GM18505 (cell line): ENCODE results near the gene BCAR1.
A peak's percentile ranks its signal among the peaks of the same experiment; 100 is the strongest.
"Not testable (repeated sequence)": the region's sequence is repeated elsewhere in the genome, so short reads cannot be mapped to it uniquely, and the experiment has no call there.

ENCODE experiments used
- ATAC-seq: cut with Tn5 transposase; IDR thresholded peaks from one replicate; pipeline ENCODE4 v1.9.1; 2021; ENCODE audit not compliant: unreplicated experiment
- POLR2A ChIP-seq: IDR thresholded peaks from 4 replicates; pipeline ENCODE4 v1.6.1; 2011; ENCODE audit warnings: borderline replicate concordance; ENCODE audit not compliant: insufficient read depth, insufficient read length; ENCODE audit errors: extremely low read depth

BCAR1 gene

DNA sequence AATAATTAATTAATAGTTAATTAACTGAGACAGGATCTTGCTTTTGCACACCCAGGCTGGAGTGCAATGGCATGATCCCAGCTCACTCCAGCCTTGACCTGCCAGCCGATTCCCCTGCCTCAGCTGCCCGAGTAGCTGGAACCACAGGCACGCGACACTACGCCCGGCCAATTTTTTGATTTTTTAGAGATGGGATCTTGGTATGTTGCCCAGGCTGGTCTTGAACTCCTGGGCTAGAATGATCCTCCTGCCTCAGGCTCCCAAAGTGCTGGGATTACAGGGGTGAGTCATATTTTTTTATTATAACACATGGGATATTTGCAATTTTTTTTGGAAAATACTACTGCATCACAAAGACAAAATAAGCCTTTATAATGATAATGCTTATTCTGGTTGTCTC lies 30.4 kb upstream of the BCAR1 start:
- ATAC-seq = no peak
- no peak for TF ChIP-seq POLR2A

DNA sequence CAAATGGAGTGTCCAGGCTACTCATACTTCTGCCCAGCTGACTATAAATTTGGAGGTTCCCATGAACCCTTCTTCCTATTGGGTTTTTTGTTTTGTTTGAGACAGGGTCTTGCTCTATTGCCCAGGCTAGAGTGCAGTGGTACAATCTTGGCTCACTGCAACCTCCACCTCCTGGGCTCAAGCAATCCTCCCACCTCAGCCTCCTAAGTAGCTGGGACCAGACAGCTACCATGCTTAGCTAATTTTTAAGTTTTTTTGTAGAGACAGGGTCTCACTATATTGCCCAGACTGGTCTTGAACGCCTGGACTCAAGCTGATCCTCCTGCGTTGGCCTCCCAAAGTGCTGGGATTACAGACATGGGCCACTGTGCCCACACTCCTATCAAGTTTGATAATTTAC lies 29.6 kb upstream of the BCAR1 start:
- ATAC-seq = not testable (repeated sequence)

DNA sequence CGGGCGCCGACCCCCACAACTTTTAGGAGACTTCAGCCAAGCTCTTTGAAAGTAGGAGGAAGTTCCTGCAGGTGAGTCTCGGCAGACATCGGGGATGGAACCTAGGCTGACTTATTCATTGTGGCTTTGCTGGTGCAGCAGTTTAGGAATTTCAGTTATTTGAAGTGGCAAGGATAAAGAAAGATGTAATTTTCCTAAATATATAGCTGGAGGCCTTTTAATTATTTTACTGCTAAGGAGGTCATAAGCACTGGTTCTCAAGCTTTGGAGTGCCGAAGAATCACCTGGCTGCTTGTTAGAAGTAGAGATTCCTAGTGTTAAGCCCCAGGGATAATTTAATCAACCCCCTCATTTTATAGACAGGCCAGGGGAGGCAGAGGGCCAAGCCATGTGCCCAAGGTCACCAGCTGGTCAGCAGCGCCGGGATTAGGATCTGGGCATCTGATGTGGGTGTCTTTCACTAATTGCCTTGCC lies 28.9 kb upstream of the BCAR1 start:
- ATAC-seq = no peak
- TF ChIP-seq POLR2A = no peak

- no peak for ATAC-seq
- no peak for TF ChIP-seq POLR2A
Observed at GRCh38 chr16:75279305-75279704, 27.9 kb upstream of the BCAR1 start.

GRCh38 chr16:75273054-75273925 lies 21.9 kb upstream of the BCAR1 start:
- no peak for ATAC-seq
- no peak for TF ChIP-seq POLR2A

DNA sequence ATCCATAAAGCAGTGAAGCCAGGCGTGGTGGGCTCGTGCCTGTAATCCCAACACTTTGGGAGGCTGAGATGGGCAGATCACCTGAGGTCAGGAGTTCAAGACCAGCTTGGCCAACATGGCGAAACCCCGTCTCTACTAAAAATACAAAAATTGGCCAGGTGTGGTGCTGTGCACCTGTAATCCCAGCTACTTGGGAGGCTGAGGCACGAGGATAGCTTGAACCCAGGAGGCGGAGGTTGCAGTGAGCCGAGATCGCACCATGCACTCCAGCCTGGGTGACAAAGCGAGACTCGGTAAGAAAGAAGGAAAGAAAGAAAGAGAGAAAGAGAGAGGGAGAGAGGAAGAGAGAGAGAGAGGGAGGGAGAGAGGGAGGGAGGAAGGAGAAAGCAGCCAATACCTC lies 21.2 kb upstream of the BCAR1 start:
- not testable (repeated sequence) for ATAC-seq

GRCh38 chr16:75272097-75272551 lies 20.7 kb upstream of the BCAR1 start:
- no peak for TF ChIP-seq POLR2A
- no peak for ATAC-seq

GRCh38 chr16:75271441-75272096 lies 20.1 kb upstream of the BCAR1 start:
- TF ChIP-seq POLR2A = no peak
- ATAC-seq = no peak

DNA sequence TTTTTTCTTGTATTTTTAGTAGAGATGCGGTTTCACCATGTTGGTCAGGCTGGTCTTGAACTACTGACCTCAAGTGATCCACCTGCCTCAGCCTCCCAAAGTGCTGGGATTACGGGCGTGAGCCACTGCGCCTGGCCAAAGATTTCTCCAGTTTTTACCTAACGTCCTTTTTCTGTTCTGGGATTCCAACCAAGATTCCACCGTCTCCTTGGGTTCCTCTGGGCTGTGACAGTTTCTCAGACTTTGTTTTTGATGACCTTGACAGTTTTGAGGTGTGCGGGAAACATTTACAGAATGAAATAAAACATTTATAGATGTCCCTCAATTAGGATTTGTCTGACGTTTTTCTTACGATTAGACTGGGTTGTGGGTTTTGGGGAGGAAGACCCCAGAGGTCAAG lies 17.9 kb upstream of the BCAR1 start:
- ATAC-seq = not testable (repeated sequence)

- no peak for ATAC-seq
Observed at GRCh38 chr16:75267631-75268264, 16.3 kb upstream of the BCAR1 start.

DNA sequence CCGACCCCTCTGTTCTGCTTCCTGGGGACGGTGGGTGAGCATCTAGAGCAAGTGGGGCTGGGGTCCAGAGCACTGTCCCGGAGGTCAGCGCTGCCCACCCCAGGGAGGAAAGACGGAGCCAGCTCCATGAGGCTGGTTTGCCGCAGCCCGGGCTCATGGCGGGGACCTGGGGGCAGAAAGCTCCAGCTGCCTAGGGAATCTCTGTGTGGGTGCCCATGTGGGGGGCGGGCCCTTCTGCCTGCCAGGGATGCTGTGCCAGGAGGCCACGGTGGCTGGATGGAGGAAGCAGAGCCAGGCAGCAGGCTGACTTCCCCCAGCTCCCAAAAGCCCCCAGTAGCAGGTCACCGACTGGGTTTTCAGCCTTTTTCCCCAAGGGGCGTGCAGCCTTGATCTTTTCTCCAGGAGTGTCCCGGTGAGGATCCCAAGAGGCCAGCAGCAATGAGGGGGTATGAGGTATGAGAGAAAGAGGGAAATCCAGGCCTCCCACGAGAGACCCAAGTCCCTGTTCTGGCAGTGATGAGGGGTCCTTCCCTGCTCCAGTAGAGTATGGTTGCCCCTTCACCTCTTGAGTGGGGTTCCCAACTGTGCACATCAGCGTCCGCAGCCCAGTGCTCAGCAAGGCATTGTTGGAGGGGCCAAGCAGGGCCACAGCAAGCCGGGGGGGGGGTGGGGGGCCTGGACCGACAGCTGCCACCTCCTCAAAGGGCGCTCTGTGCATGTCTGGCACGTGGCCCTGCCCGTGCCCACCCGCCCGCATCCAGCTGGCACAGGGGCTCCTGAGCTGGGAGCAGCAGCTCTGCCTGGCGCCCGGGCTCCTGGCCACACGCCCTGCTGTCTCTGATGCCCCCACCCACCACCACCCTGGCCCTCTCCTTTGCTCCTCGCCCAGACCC lies 15.6 kb upstream of the BCAR1 start:
- TF ChIP-seq POLR2A = no peak
- ATAC-seq = no peak

More at GRCh38 chr16:75267631-75268264, 16.3 kb upstream of the BCAR1 start:
- TF ChIP-seq POLR2A = no peak

GRCh38 chr16:75265911-75266701 lies 14.7 kb upstream of the BCAR1 start:
- peak; percentile 65 for ATAC-seq
- peak; percentile 47 for TF ChIP-seq POLR2A
